ENCODE data around the gene IFT122.

The IFT122 gene

DNA sequence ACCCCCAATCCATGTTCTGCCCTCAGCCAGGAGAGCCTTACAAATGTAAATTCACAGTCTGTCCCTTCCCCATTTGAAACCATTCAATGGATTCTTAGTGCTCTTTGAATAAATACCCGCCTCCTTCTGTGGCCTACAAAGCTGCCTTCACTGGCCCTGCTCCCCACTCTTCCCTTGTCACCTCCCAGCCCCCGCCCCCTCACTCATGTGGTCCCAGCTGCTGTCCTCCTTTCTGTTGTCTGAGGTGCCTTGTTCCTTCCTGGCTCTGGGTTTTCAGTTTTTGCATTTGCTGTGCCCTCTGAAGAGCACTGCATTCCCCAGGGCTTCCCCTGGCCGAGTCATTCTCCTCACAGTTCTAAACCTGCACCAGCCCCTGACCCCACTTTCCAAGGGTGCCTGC is 14.8 kb upstream of the IFT122 start:
- DNase-seq (ENCODE audit: extremely low spot score) = no peak
- ChIA-PET POLR2A (interaction anchor here (1.4 kb wide), 1 partner anchor 14 kb away, joined by 3 read pairs; the partner anchor contains the start of genes IFT122 and MBD4), CTCF (no interaction called here)
- TF ChIP-seq CTBP1 (IDR thresholded peaks at IDR 0.05; ENCODE audit: borderline replicate concordance) (no peak), TARDBP (IDR thresholded peaks at IDR 0.05) (no peak), BHLHE40 (IDR thresholded peaks at IDR 0.05; ENCODE audit: borderline replicate concordance) (no peak), PKNOX1 (IDR thresholded peaks at IDR 0.05) (no peak), FOXM1 (IDR thresholded peaks at IDR 0.05; ENCODE audit: borderline replicate concordance) (no peak), L3MBTL2 (conservative IDR thresholded peaks at IDR 0.05) (no peak), ARNT (IDR thresholded peaks at IDR 0.05) (no peak), ELF4 (IDR thresholded peaks at IDR 0.05) (no peak), FOXA1 (IDR thresholded peaks at IDR 0.05) (no peak), ZNF384 (IDR thresholded peaks at IDR 0.05) (no peak), SP1 (IDR thresholded peaks at IDR 0.05) (no peak), NFRKB (IDR thresholded peaks at IDR 0.05) (no peak), FOXK2 (IDR thresholded peaks at IDR 0.05) (no peak), HDGF (IDR thresholded peaks at IDR 0.05; ENCODE audit: borderline replicate concordance) (no peak), LEF1 (IDR thresholded peaks at IDR 0.05; ENCODE audit: borderline replicate concordance) (no peak), SUZ12 (IDR thresholded peaks at IDR 0.05) (no peak)

GRCh38 chr3:129425619-129426018 is 14.4 kb upstream of the IFT122 start:
- no peak for DNase-seq (ENCODE audit: extremely low spot score)
- TF ChIP-seq LEF1 (IDR thresholded peaks at IDR 0.05; ENCODE audit: borderline replicate concordance) (no peak), FOXM1 (IDR thresholded peaks at IDR 0.05; ENCODE audit: borderline replicate concordance) (no peak), FOXK2 (IDR thresholded peaks at IDR 0.05) (no peak), SUZ12 (IDR thresholded peaks at IDR 0.05) (no peak), HDGF (IDR thresholded peaks at IDR 0.05; ENCODE audit: borderline replicate concordance) (no peak), L3MBTL2 (conservative IDR thresholded peaks at IDR 0.05) (no peak), CTBP1 (IDR thresholded peaks at IDR 0.05; ENCODE audit: borderline replicate concordance) (no peak), ELF4 (IDR thresholded peaks at IDR 0.05) (no peak), FOXA1 (IDR thresholded peaks at IDR 0.05) (no peak), NFRKB (IDR thresholded peaks at IDR 0.05) (no peak), ARNT (IDR thresholded peaks at IDR 0.05) (no peak), SP1 (IDR thresholded peaks at IDR 0.05) (no peak), BHLHE40 (IDR thresholded peaks at IDR 0.05; ENCODE audit: borderline replicate concordance) (no peak), PKNOX1 (IDR thresholded peaks at IDR 0.05) (no peak), TARDBP (IDR thresholded peaks at IDR 0.05) (no peak), ZNF384 (IDR thresholded peaks at IDR 0.05) (no peak)
- ChIA-PET CTCF (no interaction called here), POLR2A (interaction anchor here (1.4 kb wide), 1 partner anchor 14 kb away, joined by 3 read pairs; the partner anchor contains the start of genes IFT122 and MBD4)

DNA sequence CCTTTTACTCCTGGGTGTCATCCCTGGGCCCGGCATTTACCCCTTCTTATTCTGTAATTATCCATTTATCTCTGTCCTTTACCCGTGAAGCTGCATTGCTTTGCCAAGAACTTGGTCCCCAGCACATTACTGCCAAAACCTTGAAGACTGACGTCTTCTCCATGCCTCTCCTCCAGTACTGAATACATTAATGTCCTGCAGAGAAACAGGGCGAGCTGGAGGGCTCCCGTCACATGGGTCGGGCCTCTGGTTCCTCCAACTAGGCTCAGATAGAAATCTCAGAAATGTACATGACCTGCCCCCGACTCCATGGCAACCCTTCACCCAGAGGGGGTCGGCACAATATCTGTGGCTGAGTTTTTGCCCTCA is 12.0 kb upstream of the IFT122 start:
- DNase-seq (ENCODE audit: extremely low spot score) = no peak
- ChIA-PET POLR2A (interaction anchor here (1.9 kb wide), 1 partner anchor 13 kb away, joined by 13 read pairs; the partner anchor contains the start of genes IFT122 and MBD4), CTCF (no interaction called here)
- no peak for TF ChIP-seq LEF1 (IDR thresholded peaks at IDR 0.05; ENCODE audit: borderline replicate concordance)
- TF ChIP-seq SP1 (IDR thresholded peaks at IDR 0.05) = no peak
- no peak for TF ChIP-seq FOXA1 (IDR thresholded peaks at IDR 0.05)
- no peak for TF ChIP-seq BHLHE40 (IDR thresholded peaks at IDR 0.05; ENCODE audit: borderline replicate concordance)
- no peak for TF ChIP-seq NFRKB (IDR thresholded peaks at IDR 0.05)

- TF ChIP-seq BHLHE40 (IDR thresholded peaks at IDR 0.05; ENCODE audit: borderline replicate concordance) (no peak), ZNF384 (IDR thresholded peaks at IDR 0.05) (no peak), TARDBP (IDR thresholded peaks at IDR 0.05) (no peak), LEF1 (IDR thresholded peaks at IDR 0.05; ENCODE audit: borderline replicate concordance) (no peak), L3MBTL2 (conservative IDR thresholded peaks at IDR 0.05) (no peak), ARNT (IDR thresholded peaks at IDR 0.05) (no peak), ELF4 (IDR thresholded peaks at IDR 0.05) (no peak), CTBP1 (IDR thresholded peaks at IDR 0.05; ENCODE audit: borderline replicate concordance) (no peak), FOXA1 (IDR thresholded peaks at IDR 0.05) (no peak), NFRKB (IDR thresholded peaks at IDR 0.05) (no peak), HDGF (IDR thresholded peaks at IDR 0.05; ENCODE audit: borderline replicate concordance) (no peak), SP1 (IDR thresholded peaks at IDR 0.05) (no peak), SUZ12 (IDR thresholded peaks at IDR 0.05) (no peak), FOXK2 (IDR thresholded peaks at IDR 0.05) (no peak), FOXM1 (IDR thresholded peaks at IDR 0.05; ENCODE audit: borderline replicate concordance) (no peak), PKNOX1 (IDR thresholded peaks at IDR 0.05) (no peak)
- peak; percentile 72 for DNase-seq (ENCODE audit: extremely low spot score)
- CTCF ChIA-PET = no interaction called here
- POLR2A ChIA-PET = interaction anchor here (1.2 to 1.9 kb wide), 3 partner anchors 10 to 12 kb away, joined by 6 to 13 read pairs (median 13); partner anchors contain the start of genes IFT122 and MBD4
These were observed 11.5 kb upstream of the IFT122 start, which contains the start of gene EFCAB12 for GRCh38 chr3:129428376-129429079. Gene EFCAB12, minus strand, starts transcription at chr3:129428636. Its CDS starts 148 bp downstream, at chr3:129428488.

DNA sequence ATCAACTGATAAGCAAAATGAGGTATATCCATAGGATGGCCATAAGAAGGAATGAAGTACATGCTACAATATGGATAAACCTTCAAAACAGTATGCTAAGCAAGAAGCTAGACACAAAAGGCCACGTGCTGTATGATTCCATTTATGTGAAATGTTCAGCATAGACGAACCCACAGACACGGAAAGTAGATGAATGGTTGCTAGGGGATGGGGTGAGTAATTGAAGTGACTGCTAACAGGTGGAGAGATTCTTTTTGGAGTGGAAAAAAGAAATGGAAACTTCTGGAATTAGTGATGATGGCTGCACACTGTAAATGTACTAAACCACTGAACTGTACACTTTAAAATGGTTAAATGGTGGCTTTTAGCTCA is 11.0 kb upstream of the IFT122 start:
- ChIA-PET POLR2A (interaction anchor here (1.2 to 1.5 kb wide), 2 partner anchors 9 to 11 kb away, joined by 6 to 13 read pairs; partner anchors contain the start of genes IFT122 and MBD4), CTCF (no interaction called here)
- no peak for TF ChIP-seq L3MBTL2 (conservative IDR thresholded peaks at IDR 0.05)
- TF ChIP-seq SUZ12 (IDR thresholded peaks at IDR 0.05) = no peak
- TF ChIP-seq SP1 (IDR thresholded peaks at IDR 0.05) = no peak
- no peak for DNase-seq (ENCODE audit: extremely low spot score)

- CTCF ChIA-PET = no interaction called here
- DNase-seq (ENCODE audit: extremely low spot score) = no peak
- POLR2A ChIA-PET = interaction anchor here (1.2 to 1.5 kb wide), 2 partner anchors 9 to 11 kb away, joined by 6 to 13 read pairs; partner anchors contain the start of genes IFT122 and MBD4
- no peak for TF ChIP-seq FOXM1 (IDR thresholded peaks at IDR 0.05; ENCODE audit: borderline replicate concordance)
- no peak for TF ChIP-seq LEF1 (IDR thresholded peaks at IDR 0.05; ENCODE audit: borderline replicate concordance)
- TF ChIP-seq ELF4 (IDR thresholded peaks at IDR 0.05) = no peak
- TF ChIP-seq PKNOX1 (IDR thresholded peaks at IDR 0.05) = no peak
- TF ChIP-seq ZNF384 (IDR thresholded peaks at IDR 0.05) = no peak
- TF ChIP-seq NFRKB (IDR thresholded peaks at IDR 0.05) = no peak
- no peak for TF ChIP-seq ARNT (IDR thresholded peaks at IDR 0.05)
- no peak for TF ChIP-seq FOXA1 (IDR thresholded peaks at IDR 0.05)
These were observed 10.4 kb upstream of the IFT122 start for GRCh38 chr3:129429602-129430001.

Measured in HEK293T (cell line).